NCI-H2171 treated with DMSO at 0.1 percent for 48 hours (cell line): ENCODE data around the gene CATSPERD.
"Not testable (repeated sequence)": the region's sequence is repeated elsewhere in the genome, so short reads cannot be mapped to it uniquely, and the experiment has no call there.

Experiments used
- DNase-seq: peaks from one replicate; lab custom pipeline; 2025; lab: John Stamatoyannopoulos, UW

Gene CATSPERD

GRCh38 chr19:5698635-5699422 lies 21.6 kb upstream of the CATSPERD start:
- no peak for DNase-seq

- DNase-seq, result no peak
Measured at GRCh38 chr19:5700455-5701092, 19.9 kb upstream of the CATSPERD start.

- not testable (repeated sequence) for DNase-seq
Measured at GRCh38 chr19:5702053-5702410, 18.4 kb upstream of the CATSPERD start.

GRCh38 chr19:5703819-5704818 lies 16.3 kb upstream of the CATSPERD start:
- no peak for DNase-seq

GRCh38 chr19:5705552-5705951 lies 14.9 kb upstream of the CATSPERD start:
- DNase-seq, result no peak

GRCh38 chr19:5706876-5707573 lies 13.4 kb upstream of the CATSPERD start:
- DNase-seq, result no peak

- no peak for DNase-seq
Measured at GRCh38 chr19:5707576-5708575, 12.6 kb upstream of the CATSPERD start.

GRCh38 chr19:5711025-5711424 lies 9.4 kb upstream of the CATSPERD start:
- no peak for DNase-seq

GRCh38 chr19:5711713-5712161 lies 8.7 kb upstream of the CATSPERD start:
- no peak for DNase-seq

- DNase-seq, result no peak
Measured at GRCh38 chr19:5713228-5713627, 7.2 kb upstream of the CATSPERD start.

- no peak for DNase-seq
Measured at GRCh38 chr19:5714816-5715215, 5.6 kb upstream of the CATSPERD start.

- no peak for DNase-seq
Measured at GRCh38 chr19:5717215-5717935, 3.1 kb upstream of the CATSPERD start.

GRCh38 chr19:5718037-5718578 lies 2.3 kb upstream of the CATSPERD start:
- no peak for DNase-seq

- no peak for DNase-seq
Measured at GRCh38 chr19:5718579-5719273, 1.7 kb upstream of the CATSPERD start.

- peak; percentile 32 for DNase-seq
Measured at GRCh38 chr19:5719274-5719960, 1.0 kb upstream of the CATSPERD start.

- DNase-seq, result no peak
Measured at GRCh38 chr19:5727453-5728050, 7.1 kb downstream of the CATSPERD start.

GRCh38 chr19:5733172-5733571 lies 12.7 kb downstream of the CATSPERD start:
- DNase-seq, result not testable (repeated sequence)

- no peak for DNase-seq
Measured at GRCh38 chr19:5738423-5738822, 18.0 kb downstream of the CATSPERD start.
